Measurements from ENCODE around the gene FRMD3. TPM values are rescaled to one million over a fixed set of nuclear protein-coding genes. Genes with fewer than 3 reads are reported as not detected.

The FRMD3 gene
- total and polyA plus RNA-seq, 8 donors, result 1.0 to 3.7 (median 2.3) TPM

DNA sequence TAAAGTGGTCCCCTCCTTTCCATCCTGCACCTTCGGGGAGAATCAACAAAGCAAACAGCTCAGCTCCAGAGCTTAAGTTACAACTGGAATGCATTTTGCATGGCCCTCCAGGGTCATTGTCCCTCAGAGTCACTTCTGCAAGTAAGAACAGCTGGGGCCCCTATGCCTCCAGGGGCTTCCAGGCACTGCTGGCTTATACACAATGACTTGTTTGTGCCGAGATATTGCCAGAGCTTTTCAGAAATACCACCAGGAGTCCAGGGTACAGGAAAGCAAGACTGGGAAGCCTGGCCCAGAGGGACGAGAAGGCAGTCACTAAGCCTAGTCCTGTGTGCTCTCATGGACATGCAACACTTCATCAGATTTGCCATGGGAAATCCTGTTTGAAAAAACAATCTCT, 11.3 kb downstream of the FRMD3 start:
- intact Hi-C loops (cut with DNase I), result no loop called here
- ATAC-seq, result no peak

DNA sequence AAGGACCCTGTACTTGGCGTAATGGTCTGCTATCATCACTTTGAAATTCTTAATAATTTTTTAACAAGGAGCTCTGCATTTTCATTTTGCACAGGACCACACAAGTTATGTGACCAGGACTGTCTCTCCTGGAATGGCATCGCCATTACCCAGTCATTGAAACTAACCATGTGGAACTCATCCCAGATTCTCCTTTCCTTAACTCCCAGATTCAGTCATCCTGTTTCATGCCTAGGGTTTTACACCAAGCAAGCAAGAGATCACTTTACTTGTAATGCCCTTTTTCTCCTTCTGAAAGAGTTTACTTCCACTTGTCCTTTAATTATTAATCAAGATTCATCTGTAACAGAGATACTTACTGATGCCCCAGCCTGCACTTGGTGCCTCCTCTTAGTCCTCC, 12.0 kb downstream of the FRMD3 start:
- TF ChIP-seq, protein P1, sequence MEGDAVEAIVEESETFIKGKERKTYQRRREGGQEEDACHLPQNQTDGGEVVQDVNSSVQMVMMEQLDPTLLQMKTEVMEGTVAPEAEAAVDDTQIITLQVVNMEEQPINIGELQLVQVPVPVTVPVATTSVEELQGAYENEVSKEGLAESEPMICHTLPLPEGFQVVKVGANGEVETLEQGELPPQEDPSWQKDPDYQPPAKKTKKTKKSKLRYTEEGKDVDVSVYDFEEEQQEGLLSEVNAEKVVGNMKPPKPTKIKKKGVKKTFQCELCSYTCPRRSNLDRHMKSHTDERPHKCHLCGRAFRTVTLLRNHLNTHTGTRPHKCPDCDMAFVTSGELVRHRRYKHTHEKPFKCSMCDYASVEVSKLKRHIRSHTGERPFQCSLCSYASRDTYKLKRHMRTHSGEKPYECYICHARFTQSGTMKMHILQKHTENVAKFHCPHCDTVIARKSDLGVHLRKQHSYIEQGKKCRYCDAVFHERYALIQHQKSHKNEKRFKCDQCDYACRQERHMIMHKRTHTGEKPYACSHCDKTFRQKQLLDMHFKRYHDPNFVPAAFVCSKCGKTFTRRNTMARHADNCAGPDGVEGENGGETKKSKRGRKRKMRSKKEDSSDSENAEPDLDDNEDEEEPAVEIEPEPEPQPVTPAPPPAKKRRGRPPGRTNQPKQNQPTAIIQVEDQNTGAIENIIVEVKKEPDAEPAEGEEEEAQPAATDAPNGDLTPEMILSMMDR (IDR thresholded peaks at IDR 0.05), result no peak
- no peak for DNase-seq
- Histone ChIP-seq H3K4me1 (peaks cover 0 to 3% of the 10 kb centered on the region in 2 donors), H3K36me3 (no peaks in the 10 kb centered on the region), H3K27ac (no peak overlapping the region), H3K27me3 (no peaks in the 10 kb centered on the region), H3K9me3 (no peaks in the 10 kb centered on the region), H3K4me3 (no peak overlapping the region)
- ATAC-seq, result no peak
- intact Hi-C loops (cut with DNase I), result no loop called here

More for the DNA sequence above, 11.3 kb downstream of the FRMD3 start:
- Histone ChIP-seq H3K36me3 (no peaks in the 10 kb centered on the region), H3K4me1 (no peaks in the 10 kb centered on the region), H3K27ac (no peak overlapping the region), H3K9me3 (no peaks in the 10 kb centered on the region), H3K27me3 (no peaks in the 10 kb centered on the region), H3K4me3 (no peak overlapping the region)
- TF ChIP-seq, protein P1 (IDR thresholded peaks at IDR 0.05), result no peak
- no peak for DNase-seq

DNA sequence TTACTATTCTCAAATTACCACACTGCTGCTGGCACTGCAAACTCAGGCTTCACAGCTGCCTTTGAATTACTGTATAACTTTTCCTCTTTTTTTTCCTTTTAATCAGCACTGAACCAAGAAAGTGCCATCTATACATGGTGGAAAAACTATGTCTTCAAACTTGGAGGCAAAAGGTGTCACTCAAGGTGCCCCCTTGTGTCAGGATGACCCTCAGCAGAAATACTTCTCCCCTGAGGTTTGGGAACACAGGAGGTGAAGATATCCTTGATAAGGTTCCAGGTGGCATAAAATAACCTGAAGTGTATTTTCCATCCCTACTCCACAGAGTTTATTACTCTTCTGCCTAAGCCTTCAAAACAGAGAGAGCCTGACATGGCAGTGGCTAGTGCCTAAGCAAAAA, 14.5 kb downstream of the FRMD3 start:
- intact Hi-C loops (cut with DNase I), result no loop called here
- Histone ChIP-seq H3K4me1 (peaks cover 0 to 12% of the 10 kb centered on the region in 2 donors), H3K36me3 (no peaks in the 10 kb centered on the region), H3K9me3 (peaks cover 0 to 2% of the 10 kb centered on the region in 2 donors), H3K27ac (no peak overlapping the region), H3K4me3 (no peak overlapping the region), H3K27me3 (no peaks in the 10 kb centered on the region)
- no peak for ATAC-seq
- no peak for DNase-seq
- TF ChIP-seq, protein P1 (IDR thresholded peaks at IDR 0.05), result no peak

DNA sequence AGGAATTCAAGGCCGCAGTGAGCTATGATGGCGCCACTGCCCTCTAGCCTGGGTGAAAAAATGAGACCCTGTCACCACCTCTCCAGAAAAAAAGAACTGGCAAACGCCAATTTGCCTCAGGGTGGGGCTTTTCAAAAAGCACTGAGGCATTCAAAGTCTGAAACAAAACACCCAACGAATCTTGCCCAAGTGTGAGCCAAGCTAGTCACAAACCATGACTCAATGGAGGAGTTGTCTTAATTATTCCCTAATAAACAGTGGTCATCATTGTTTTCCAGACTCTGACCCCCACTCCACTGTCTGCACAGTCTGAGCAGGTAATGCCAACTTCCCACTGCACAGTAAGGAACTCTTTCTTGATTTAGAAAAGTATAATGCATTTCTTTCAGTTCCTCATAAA, 16.8 kb downstream of the FRMD3 start:
- intact Hi-C loops (cut with DNase I), result no loop called here
- ATAC-seq (no peak), DNase-seq (no peak)
- Histone ChIP-seq H3K4me3 (no peak overlapping the region), H3K27ac (peak overlapping the region in 1 of 2 donors; percentile 49), H3K9me3 (peaks cover 0 to 2% of the 10 kb centered on the region in 2 donors), H3K27me3 (no peaks in the 10 kb centered on the region), H3K36me3 (no peaks in the 10 kb centered on the region), H3K4me1 (peaks cover 0 to 12% of the 10 kb centered on the region in 2 donors)
- TF ChIP-seq, protein P1 (IDR thresholded peaks at IDR 0.05), result no peak

DNA sequence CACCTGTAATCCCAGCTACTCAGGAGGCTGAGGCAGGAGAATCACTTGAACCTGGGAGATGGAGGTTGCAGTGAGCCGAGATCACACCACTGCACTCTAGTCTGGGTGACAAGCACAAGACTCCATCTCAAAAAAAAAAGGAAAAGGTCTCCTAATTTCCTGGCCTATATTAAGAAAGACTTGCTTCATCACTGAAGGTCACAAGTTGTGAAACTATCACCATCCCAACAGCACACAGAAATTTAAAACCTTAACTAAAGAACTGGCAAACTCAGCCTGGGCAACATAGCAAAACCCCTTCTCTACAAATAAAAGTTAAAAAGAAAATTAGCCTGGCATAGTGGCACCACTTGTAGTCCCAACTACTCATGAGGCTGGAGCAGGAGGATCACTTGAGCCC, 17.2 kb downstream of the FRMD3 start:
- TF ChIP-seq, protein P1 (IDR thresholded peaks at IDR 0.05), result no peak
- peak overlapping the region in 1 of 2 donors; percentile 49 for H3K27ac ChIP-seq
- H3K4me1 ChIP-seq, result peaks cover 0 to 12% of the 10 kb centered on the region in 2 donors
- no peaks in the 10 kb centered on the region for H3K36me3 ChIP-seq
- H3K4me3 ChIP-seq, result no peak overlapping the region
- no peak for DNase-seq
- intact Hi-C loops (cut with DNase I), result no loop called here
- ATAC-seq, result no peak
- H3K27me3 ChIP-seq, result no peaks in the 10 kb centered on the region
- peaks cover 0 to 2% of the 10 kb centered on the region in 2 donors for H3K9me3 ChIP-seq

Data from left lung (tissue), 10 donors.